Fibroblast of skin of abdomen (primary cell): Measurements from ENCODE around the gene RHEBL1.
"Not testable (repeated sequence)": the region's sequence is repeated elsewhere in the genome, so short reads cannot be mapped to it uniquely, and the experiment has no call there.

Experiments used
- DNase-seq: peaks from one replicate; pipeline ENCODE4 v3.0.0-alpha.2; 2013

Gene RHEBL1

DNA sequence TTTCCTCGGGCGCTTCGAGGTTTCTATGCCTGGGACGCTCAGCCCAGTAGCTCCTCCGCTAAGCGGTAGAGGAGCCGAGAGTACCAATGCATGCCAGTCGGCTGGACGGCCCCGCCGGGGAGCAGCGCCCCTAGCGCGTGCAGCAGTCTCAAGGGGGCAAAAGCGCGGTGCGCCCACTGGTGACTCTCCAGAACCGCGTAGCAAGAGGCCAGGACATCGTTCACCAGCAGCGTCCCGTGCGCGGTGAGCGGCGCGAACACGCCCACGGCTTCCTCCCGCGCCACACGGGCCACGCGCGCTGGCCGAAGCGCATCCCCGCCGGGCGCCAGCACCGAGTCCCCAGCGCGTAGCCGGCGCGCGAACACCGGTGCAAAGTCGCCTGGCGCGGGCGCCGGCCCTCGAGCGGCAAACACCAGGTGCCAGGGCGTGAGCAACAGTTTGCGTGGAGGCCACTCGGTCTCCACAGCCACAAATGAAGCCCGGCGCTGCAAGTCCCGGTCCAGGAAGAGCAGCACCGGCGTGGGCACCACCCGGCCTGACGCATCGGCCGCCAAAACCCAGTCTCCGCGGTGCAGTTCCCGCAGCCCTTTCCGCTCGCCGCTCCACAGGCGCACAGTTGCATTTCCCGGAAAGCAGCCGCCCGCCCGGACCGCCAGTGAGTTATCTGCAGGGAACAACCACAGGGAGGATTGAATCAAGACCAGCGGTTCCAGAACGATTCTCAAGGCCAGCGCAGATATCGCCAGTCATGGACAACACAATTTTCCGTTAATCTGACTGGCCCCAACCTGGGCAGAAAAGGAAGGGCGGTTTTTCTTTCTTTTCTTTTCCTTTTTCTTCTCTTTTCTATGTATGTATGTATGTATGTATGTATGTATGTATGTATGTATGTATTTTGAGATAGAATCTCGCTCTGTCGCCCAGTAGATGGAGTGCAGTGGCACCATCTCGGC lies 20.3 kb upstream of the RHEBL1 start:
- peak; percentile 44 for DNase-seq

DNA sequence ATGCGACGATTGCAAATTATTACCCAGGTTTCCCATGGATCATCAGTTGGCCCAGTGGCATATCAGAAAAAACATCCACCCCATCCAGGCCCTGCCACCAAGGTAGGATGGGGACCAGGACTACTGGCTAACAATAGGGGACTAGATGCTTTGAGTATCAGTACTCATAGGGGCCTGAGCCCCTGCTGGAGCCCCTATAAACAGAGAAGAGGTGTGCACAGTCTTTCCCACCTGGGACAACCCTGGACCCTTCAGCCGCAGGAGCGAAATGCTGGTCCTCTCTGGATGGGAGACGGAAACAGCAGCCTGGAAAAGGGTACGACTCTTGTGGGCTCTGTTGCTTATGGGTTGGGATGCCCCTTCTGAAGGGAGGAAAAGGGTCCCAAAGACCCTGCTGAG lies 19.2 kb upstream of the RHEBL1 start:
- no peak for DNase-seq

- DNase-seq, result peak; percentile 87
Measured at GRCh38 chr12:49088150-49088931, 18.6 kb upstream of the RHEBL1 start.

- DNase-seq, result no peak
Measured at GRCh38 chr12:49086116-49086515, 16.3 kb upstream of the RHEBL1 start.

DNA sequence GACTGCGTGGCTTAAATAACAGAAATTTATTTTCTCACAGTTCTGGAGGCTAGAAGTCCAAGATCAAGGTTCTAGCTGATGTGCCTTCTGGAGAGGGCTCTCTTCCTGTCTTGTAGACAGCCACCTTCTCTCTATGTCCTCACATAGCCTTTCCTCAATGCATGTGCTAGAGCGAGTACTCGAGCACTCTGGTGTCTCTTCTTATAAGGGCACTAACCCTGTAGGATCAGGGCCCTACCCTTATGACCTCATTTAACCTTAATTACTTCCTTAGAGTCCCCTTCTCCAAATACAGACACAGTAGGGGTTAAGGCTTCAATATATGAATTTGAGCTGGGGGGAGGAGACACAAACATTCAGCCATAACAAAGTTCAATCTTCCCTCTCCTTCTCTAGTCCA lies 14.7 kb upstream of the RHEBL1 start:
- no peak for DNase-seq

GRCh38 chr12:49079793-49080192 lies 10.0 kb upstream of the RHEBL1 start:
- no peak for DNase-seq

- no peak for DNase-seq
Measured at GRCh38 chr12:49070971-49071370, 1.2 kb upstream of the RHEBL1 start.

DNA sequence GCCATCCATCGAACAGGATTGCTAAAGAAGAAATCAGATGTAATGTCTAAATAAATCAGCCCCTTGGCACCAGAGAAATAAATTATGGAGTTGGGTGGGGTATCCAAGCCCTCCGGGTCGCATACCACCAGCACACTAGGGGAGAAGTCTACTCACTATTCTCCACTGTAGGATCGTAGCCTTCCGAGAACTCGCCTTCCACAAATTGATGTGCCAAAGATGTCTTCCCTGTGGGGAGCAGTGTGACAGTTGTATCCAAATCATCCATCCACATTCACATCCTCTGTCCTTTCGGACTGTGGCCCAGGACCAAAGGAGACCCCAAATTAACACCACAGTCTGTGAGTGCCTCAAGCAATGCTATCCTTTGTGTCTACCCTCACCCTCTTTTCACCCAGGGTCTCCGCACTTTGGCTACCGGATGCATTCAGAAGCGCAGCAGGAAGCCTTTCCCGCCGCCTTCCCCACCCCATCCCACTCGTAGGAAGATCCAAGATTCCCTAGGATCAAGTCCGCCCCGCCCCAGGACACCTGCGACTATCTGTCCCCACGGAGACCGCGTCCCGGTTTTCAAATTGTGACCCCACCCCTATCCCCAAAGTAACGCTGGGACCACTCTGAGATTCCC lies 786 bp downstream of the RHEBL1 start:
- DNase-seq, result no peak

GRCh38 chr12:49066120-49066519 lies 3.7 kb downstream of the RHEBL1 start:
- DNase-seq, result no peak

DNA sequence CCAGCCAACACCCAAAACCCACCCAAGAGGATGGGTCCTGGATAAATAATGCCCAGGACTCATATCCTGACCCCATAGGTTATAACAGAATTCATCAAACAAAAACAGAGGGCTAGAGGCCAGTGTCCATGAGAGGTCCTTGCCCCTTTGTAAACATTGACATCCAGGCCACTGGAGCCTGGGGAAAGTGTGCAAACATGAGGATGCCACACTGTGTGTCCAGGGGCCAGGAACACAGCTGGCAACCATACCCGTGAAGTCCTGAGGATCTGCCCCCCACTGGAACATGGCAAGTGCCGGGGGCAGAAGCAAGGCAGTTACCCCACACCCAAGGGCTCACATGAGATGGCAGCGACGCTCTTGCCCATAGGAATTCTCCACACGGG lies 5.0 kb downstream of the RHEBL1 start:
- no peak for DNase-seq

DNA sequence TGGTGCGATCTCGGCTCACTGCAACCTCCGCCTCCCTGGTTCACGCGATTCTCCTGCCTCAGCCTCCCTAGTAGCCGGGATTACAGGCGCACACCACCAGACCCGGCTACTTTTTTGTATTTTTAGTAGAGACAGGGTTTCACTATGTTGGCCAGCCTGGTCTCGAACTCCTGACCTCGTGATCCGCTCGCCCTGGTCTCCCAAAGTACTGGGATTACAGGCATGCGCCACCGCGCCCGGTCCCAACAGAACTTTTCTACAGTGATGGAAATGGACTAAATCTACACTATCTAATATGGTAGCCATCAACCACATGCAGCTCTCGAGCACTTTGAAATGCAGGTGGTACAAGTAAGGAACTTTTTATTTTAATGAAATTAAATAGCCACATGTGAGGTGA lies 7.9 kb downstream of the RHEBL1 start:
- DNase-seq, result not testable (repeated sequence)

GRCh38 chr12:49061157-49061650 lies 8.6 kb downstream of the RHEBL1 start:
- no peak for DNase-seq

- peak; percentile 97 for DNase-seq
Measured at GRCh38 chr12:49060237-49061156, 9.3 kb downstream of the RHEBL1 start, which contains the start of gene KMT2D. Gene KMT2D, minus strand, starts transcription at chr12:49060794. Its CDS starts 5,470 bp downstream, at chr12:49055324.

DNA sequence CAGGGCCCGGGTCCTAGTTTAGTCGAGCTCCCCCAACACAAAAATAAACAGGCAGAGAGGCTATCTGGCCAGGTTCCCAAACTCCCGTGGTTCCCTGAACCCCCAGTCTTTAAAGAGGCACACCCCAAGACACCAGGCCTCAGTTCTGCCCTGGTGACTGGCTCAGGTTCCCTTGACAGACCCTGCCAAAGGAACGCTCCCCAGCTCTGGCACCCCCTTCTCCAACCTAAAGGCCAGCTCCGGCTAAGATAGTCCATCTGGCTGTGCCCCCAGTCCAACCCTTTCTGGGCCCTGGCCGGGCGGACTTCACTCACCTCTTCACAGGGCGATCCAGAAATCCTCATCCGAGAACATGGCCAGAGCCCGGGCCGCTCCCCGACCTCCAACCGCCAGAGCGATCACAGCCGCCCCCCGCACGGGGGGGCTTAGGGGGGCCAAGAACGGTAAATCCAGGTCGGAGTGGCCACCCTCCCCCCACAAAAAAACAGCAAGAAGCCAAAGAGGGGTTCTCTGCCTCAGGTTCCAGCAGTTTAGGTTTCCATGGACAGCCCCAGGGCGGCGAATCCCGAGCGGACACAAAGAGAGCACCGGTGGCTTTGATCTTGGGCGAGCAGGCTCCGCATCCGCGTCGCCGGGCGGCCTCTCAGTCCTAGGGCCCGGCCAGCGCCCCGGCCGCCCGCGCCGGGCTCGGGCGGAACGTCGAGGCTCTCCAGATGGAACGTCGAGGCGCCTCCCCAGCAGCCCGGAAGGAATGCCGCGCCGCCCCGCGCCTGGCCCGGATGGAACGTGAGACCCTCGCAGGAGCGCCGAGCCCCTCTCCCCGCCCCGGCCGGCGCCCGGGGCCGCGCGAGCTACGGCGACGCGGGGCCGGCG lies 10.2 kb downstream of the RHEBL1 start:
- peak; percentile 8 for DNase-seq

GRCh38 chr12:49059045-49059298 lies 10.8 kb downstream of the RHEBL1 start:
- DNase-seq, result no peak

DNA sequence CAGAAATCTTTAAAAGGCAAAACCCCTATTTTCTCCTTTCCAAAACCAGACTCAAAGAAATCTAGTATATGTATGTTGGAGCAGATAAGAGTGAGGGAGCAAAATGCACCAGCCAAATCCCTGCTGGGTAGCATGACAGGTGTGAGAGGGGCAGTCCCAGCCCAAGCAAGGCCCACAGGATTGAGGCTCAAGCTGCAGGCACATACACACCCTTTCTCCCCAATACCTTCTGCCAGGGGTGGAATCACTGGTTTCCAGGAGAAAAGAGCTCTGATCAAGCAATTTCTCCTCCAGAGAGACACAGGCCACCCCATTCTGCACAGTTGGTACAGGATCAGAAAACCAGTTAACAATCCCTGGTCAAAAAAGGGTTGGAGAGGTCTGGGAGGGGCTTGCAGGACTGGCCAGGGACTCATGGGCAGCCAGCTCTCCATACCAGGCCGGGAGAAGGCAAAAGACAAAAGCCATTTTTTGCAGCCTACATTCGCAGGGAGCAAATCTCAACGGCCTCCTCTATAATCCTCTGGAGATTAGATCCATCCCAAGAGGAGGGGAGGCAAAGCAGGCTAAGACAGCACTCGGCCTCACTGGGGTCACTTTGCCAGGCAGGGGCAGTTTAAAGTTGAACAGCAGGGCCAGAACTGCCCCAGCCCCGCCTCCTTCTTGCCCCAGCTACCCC lies 11.3 kb downstream of the RHEBL1 start:
- no peak for DNase-seq

- DNase-seq, result no peak
Measured at GRCh38 chr12:49057888-49058287, 11.9 kb downstream of the RHEBL1 start.

GRCh38 chr12:49055978-49056754 lies 13.6 kb downstream of the RHEBL1 start:
- peak; percentile 64 for DNase-seq

GRCh38 chr12:49055092-49055491 lies 14.7 kb downstream of the RHEBL1 start:
- no peak for DNase-seq

- DNase-seq, result no peak
Measured at GRCh38 chr12:49054524-49054923, 15.3 kb downstream of the RHEBL1 start.
